Hematopoietic multipotent progenitor cell treated with erythropoietin and hydrocortisone succinate and interleukin-3 and kit ligand, for 8 days (in vitro differentiated cells): ENCODE measurements around the gene GPC3.
"Not testable (repeated sequence)": the region's sequence is repeated elsewhere in the genome, so short reads cannot be mapped to it uniquely, and the experiment has no call there.

Experiments used
- DNase-seq: peaks from one replicate; pipeline ENCODE4 v3.0.0-alpha.2; 2015

Gene GPC3

DNA sequence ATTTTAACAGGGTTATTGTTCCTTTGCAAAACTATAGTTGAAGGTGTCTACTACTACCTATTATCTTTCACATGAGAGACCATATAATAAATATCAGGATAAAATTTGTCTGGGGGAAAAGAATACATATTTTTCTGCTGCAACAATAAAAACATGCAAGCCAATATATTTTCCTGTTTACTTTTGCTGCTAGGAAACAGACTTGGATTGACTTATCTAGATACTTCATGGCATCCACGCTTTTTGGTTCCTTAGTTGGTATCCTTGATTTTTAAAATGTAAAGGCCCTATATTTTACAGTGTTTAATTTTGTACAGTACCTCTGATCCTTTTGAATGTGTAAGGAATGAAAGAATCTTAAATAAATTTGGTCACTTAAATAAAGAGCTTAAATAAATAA, 150.6 kb downstream of the GPC3 start:
- DNase-seq = no peak

GRCh38 chrX:133819546-133819945, 165.8 kb downstream of the GPC3 start:
- DNase-seq = no peak

GRCh38 chrX:133818019-133818418, 167.4 kb downstream of the GPC3 start:
- DNase-seq = no peak

DNA sequence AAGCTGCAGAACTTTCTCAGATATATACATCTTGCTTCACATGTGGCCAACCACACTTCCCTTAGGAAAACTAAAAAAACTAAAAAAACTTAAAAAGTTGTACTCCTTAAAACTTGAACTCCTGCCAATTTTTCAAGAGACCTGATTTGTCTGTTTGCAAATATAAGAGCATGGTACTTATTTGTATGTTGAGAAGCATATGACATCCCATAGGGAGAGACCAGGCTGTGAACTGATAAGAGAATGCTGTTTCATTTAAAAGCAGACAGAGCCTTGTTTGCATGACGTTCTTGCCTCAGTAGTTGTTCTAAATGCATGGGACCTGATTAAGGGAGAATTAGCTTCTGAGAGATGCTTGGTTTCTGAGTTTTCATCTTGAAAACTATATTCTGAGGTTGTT, 169.9 kb downstream of the GPC3 start:
- DNase-seq = no peak

DNA sequence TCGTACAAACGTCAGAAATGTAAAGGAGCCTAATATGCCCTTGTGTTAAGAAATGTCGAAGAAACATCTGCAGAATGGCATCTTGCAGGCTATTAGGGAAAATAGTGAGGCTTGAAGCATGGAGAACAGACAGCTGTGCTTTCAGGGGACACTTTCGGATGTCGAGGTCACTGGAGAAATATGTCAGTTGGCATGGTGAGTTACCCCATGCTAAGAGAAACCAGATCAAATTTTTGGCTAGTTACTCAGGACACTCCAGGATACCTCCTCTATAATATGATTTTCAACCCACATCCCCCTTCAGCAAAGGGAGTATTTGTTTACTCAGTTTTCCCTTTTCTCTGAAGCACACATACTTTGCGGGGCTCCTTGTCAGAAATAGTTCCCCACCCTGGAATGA, 171.4 kb downstream of the GPC3 start:
- DNase-seq = no peak

DNA sequence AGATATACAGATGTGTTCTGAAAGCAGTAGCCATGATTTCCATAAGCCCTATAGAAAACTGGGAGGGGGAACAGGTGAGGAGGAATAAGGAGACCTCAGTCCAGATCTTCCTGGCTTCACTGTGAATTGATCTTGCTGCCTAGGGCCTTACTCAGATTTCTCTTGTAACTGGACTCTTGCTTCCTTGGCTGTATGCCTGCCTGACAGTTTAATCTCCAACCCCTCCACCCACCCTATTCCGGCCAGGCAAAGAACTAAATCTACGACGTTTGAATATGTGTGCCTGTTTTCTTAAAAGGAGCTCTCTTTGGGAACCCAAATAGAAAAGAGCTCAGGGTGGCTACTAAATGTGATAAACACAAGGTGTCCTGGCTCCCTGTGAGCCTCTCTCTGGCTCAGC, 173.0 kb downstream of the GPC3 start:
- DNase-seq = no peak

DNA sequence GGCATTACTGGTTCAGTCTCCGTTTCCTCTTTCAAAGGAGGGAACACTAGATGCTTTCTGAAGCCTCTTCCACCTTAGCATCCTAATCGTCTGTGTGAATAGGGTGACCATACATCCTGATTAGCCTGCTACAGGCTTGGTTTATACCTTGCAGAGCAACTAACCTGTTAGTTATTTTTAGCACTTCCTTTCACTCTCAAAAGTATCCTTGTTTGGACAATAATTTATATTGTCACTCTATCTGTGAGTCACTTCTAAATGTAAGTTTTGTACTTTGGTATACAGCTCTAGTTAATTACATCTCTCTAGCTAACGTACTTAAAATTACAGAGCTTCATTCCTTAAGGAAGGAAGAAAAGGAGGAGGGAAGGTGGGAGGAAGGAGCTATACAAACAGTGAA, 174.5 kb downstream of the GPC3 start:
- DNase-seq = no peak

DNA sequence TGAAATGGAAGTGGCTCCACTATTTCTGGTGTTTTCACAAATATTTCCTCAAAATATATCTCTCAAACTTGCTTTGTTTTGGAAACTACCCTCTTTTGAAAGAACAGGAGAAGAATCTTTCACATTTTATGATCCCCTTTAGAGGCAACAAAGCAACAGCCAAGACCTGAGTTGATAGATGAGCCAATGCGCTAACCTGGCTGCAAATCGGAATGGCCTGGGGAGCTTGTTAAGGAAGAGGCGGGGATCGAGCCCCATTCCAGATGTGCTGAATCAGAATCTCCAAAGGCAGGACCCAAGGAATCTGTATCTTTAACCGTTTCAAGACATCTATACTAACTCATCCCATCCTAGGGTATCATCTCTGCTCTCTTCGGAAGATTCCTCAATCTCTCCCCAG, 181.3 kb downstream of the GPC3 start:
- DNase-seq = no peak

- no peak for DNase-seq
Observed at GRCh38 chrX:133796282-133796681, 189.1 kb downstream of the GPC3 start.

- no peak for DNase-seq
Observed at GRCh38 chrX:133794126-133794525, 191.3 kb downstream of the GPC3 start.

- no peak for DNase-seq
Observed at GRCh38 chrX:133793626-133794025, 191.8 kb downstream of the GPC3 start.

GRCh38 chrX:133792198-133792953, 193.0 kb downstream of the GPC3 start:
- DNase-seq = peak; percentile 73

- no peak for DNase-seq
Observed at GRCh38 chrX:133789829-133790228, 195.6 kb downstream of the GPC3 start.

- DNase-seq = no peak
Observed at GRCh38 chrX:133786382-133786781, 199.0 kb downstream of the GPC3 start.

- DNase-seq = no peak
Observed at GRCh38 chrX:133783274-133783673, 202.1 kb downstream of the GPC3 start.

- DNase-seq = no peak
Observed at GRCh38 chrX:133781174-133781573, 204.2 kb downstream of the GPC3 start.

DNA sequence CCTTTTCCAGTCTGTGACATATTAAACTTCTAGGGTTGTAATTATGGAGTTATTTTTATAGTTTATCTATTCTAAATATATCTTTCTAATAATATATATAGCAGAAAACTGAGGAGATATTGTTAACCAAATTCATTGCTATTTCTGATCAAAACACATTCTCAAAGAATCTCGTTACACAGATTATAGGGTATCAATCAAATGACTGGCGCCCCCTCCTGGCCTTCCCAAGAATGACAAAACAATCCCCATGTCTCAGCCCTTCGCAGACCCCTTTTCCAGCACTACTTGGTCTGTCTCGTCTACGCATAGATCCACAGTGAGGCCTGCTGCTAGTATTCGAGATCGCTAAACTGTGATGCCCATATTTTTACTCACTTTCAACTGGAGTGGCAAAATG, 209.3 kb downstream of the GPC3 start:
- peak; percentile 1 for DNase-seq

DNA sequence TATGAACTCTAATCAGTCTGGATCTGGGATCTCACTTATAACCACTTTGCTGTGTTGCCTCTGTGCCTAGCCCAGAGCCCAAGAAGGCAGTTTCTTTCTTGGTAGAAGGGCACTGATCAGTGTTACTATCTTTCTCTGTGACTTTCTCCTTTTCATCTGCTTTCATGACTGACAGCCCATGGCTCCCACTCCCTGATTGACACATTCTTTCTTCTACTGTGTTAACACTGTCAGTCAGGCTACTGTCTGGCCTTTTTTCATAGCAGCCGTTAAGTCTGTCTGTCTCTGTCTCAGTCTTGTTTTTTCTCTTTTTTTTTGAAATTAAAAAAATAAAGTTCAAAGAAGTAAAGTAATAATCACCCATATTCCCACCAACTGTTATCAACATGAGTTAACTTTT, 210.6 kb downstream of the GPC3 start:
- no peak for DNase-seq

- no peak for DNase-seq
Observed at GRCh38 chrX:133771086-133771646, 214.2 kb downstream of the GPC3 start.

- not testable (repeated sequence) for DNase-seq
Observed at GRCh38 chrX:133762976-133763548, 222.3 kb downstream of the GPC3 start.

DNA sequence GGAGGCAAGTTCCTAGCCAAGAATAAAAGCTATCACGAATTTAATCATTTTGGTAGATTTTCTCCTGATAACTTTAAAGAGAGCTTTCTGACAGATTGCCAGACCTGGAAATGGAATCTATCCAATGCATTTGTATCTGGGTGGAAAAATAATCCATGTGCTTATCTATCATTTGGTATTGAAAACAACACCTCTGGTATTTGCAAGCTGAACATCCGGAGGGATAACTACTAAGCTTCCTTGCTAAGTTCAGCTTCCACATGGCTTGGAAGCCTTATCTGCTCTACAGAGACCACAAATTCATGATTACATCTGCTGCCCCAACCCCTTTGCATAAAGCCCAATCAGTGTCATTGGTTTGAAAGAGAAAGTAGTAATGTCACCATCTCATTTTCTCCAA, 230.7 kb downstream of the GPC3 start:
- no peak for DNase-seq

GRCh38 chrX:133749951-133750350, 235.4 kb downstream of the GPC3 start:
- DNase-seq = no peak

- no peak for DNase-seq
Observed at GRCh38 chrX:133749370-133749769, 236.0 kb downstream of the GPC3 start.

GRCh38 chrX:133747196-133747595, 238.2 kb downstream of the GPC3 start:
- DNase-seq = no peak

- DNase-seq = no peak
Observed at GRCh38 chrX:133746593-133746992, 238.8 kb downstream of the GPC3 start.
